NCI-H2196 treated with DMSO at 0.1 percent for 48 hours (cell line): ENCODE measurements around the gene ITPR2.
"Not testable (repeated sequence)": the region's sequence is repeated elsewhere in the genome, so short reads cannot be mapped to it uniquely, and the experiment has no call there.

Experiments used
- DNase-seq: peaks from one replicate; lab custom pipeline; 2025; ENCODE audit not compliant: unreplicated experiment; lab: John Stamatoyannopoulos, UW

The ITPR2 gene

DNA sequence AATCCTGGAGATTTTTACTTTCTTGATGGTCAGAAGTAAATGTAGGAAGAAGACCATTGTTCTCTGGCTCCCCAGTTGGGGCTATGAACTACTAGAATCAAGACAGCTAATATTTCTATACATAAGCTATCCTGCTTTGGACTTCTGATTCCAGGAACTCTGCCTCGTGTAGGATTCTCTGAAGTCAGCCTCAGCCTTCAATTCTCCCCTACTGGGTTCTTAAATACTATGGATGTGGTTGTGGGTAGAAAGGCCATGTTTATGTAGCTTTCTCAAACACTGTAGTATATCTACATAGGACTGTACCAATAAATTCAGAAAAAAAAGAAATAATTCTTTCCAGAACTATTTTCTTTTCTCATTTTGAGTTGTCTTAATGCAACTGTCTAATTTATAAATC, 302.5 kb downstream of the ITPR2 start:
- DNase-seq = no peak

DNA sequence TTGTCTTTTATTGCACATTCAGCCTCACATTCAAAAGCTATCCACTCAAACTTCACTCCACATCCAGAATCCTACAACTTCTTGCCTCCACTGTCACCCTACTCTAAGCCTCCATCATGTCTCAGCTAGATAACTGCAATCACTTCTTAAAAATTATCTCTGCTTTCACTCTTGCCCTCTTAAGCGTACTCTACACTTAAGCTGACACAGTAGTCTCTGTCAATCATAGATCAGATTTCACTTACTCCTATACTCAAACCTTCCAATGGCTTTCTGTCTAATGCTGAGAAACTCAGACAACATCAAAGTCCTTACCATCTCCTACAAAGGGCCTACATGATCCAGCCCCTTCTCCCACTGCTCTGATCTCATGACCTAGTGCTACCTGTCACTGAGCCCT, 304.1 kb downstream of the ITPR2 start:
- no peak for DNase-seq

DNA sequence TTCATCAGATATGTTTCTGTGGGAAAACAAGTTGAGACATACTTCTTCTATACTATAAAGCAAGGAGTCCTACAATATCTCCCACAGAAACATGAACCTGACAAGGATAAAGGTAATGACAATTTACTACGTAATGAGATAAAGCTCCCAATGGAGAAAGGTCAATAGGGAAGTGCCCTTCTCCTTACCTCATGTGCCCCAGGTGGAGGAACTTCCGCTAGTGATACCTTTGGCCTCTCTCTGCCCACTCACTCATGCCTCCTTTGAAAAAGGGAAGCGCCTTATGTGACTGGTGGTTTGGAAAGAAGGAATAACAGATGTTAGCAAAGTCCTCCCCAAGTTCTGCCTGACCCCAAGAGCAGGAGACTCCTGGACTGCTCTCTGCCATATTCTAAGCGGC, 305.3 kb downstream of the ITPR2 start:
- DNase-seq = no peak

DNA sequence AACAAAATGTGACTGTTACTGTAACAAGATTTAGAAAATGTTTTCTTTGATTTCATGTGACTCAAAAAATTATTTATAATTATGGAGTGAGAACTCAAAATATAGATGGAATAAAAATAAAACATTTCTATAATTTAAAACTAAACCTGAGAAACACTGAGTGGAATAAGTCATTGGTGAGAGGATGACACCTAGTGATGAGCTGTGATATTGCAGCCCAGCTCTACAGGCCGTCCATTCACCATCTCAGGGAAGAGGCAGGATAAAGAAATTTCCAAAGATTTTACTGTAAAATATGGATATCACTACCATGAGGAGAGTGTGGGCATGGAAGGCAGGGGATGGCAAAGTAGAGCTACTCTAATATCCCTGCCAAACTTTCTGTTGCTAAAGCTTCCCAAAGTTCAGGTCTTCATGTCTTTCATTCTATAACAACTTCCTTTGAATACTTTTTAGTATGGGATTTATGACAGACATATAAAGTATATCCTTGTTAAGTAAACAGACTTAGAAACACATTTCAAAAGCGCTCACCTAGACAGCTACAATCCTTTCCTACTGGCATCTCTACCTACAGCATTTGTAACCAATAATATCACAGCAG, 308.0 kb downstream of the ITPR2 start:
- no peak for DNase-seq

DNA sequence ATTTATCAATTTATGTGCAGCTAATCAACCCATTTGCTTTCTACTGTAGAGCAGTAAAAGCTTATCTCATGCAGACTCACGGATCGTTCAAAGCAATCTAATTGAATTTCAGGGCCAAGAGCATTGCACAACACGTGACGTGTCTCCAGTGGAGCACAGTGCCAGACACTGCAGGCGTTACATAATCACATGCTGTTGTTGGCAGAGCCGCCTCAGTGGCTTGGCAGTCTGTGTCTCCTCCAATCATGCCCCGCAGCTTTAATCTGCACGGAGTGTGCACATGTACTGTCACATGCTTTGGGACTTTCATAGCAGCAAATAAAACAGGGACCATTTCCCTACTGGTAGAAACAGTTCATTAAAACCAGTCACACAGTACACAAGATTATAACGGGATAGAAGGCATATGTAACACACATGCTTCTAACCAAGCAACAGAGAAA, 309.3 kb downstream of the ITPR2 start:
- DNase-seq = peak; percentile 93

DNA sequence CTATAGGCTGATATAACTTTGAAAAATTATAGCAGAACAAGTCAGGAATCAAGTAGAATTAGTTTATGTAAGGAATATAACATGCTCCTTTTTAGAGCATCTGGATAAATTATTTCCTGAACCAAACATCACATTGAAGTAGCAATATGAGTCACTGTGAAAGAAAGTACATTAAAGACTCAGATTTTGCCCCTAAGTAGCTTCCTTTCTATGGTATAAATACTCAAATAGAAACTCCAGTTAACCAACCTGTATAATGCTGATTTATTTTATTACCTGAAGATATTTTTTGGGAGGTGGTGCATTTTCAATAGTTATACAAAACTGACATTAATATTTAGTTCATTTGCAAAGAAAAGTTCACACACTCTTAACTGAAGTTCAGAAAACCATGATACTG, 312.1 kb downstream of the ITPR2 start:
- DNase-seq = no peak

DNA sequence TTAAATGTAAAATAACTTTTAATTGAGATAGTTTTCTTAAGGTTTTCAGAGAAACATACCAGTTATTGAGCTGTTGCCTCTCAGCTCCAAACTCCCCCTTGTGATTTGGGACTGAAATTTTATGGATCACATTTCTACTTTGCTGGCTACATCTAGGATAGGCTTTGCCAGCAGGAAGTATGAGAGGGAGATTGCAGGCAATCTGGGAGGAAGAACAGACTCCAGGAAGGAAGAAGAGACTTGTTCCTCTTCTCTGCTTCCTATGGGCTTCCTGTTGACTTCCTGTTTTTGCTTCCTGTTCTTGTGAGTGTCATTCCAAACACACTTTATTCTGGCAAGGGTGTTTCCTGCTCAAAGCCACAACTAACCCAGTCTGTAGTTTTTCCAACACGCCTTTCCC, 312.9 kb downstream of the ITPR2 start:
- DNase-seq = no peak

DNA sequence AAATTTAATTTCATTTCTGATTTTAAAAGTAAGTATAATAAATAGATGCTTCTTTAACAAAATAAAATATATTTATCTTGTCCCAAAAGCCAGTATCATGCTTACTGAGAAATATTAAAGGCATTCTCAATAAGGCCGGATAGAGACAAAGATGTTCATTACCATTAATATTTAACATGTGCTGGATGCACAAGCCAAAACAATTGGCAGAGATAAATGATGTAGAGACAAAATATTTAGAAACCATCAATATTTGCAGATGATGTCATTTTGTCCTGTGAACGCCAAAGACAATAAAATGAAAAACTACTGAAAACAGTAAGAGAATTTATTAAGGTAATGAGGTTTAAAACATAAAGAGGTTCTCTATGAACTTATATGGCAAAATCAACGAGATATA, 313.5 kb downstream of the ITPR2 start:
- no peak for DNase-seq

DNA sequence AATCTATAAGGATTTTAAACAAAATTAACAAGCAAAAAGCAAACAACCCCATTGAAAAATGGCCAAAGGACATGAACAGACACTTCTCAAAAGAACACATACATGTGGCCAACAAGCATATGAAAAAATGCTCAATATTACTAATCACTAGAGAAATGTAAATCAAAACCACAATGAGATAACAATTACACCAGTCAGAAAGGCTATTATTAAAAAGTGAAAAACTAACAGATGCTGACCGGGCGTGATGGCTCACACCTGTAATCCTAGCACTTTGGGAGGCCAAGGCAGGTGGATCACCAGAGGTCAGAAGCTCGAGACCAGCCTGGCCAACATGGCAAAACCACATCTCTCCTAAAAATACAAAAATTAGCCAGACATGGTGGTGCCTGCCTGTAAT, 315.7 kb downstream of the ITPR2 start:
- not testable (repeated sequence) for DNase-seq

DNA sequence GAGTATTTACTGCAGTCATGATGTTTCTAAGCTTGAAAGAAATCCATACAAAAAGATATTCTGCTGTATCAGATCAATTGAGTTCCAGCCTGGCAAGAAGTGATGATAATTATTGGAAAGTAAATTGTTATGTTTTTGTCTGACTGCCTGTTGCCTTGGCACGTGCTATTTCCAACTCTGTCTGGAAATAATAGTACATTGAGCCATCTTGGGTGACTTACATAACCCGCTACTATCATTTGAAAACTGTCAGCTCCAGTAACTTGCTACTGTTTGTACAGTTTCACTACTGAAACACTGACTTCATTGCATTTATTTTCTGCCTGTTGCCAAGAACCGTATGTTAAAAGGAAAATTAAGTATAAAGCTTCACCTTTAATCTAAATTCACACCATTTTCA, 318.6 kb downstream of the ITPR2 start:
- DNase-seq = no peak

DNA sequence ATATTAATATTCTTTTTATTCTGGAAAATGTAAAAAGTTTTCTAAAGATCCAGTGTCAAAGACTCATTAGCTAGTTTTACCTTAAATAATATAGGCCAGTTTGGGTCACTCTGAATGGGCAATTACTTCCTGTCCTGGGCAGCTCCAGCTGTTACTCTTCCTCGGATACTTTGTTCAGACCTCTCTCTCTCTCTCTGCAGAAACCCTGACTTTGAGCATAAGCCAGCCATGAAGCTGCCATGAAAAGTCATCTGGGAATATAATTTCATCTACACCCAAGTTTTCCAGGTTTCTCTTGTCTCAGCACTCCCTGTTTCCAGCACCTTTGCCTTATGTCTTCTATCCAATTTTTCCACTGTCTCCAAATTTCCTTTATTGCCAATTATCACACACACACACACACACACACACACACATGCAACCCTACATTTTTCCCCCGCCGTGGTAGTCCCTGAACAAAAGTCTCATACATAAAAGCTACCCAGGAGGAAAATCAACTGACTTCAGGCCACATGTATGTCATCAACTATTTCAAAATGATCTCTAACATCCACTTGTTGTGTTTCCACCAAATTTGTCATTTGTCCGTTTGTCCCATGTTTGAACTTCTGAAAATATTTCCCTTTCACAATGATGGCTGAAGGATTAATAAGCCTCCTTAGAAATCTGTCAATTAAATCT, 319.5 kb downstream of the ITPR2 start:
- DNase-seq = no peak

DNA sequence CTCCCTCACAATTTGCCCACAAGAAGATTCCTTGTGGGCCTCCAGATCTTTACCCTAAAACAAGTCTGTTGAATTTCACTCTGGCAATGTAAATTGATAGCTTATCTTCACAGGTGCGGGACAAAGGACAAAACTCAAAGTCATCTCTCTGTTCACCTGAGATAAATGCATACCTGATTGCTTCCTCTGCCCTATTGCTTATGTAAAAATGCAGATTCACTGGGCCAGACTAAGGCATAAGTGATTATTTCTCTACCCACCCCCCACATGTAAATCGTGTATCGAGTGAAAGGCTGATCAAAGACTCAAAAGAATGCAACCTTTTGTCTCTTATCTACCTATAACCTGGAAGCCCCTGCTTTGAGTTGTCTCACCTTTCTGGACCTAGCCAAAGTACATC, 320.8 kb downstream of the ITPR2 start:
- DNase-seq = no peak

DNA sequence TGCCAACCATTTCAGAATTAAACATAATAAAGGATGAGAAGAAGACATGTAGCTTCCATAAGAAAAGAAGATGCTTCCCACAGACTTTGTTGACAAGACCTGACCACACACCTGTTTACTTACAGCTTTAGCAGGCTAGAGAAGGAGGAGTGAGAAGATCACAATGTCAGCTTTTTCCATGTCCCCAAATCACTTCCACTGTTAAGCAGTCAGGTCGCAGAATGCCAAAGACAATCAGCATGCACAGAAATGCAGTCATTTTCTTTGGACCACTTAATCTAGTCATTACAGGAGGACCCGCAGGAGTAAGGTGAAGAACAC, 322.7 kb downstream of the ITPR2 start:
- DNase-seq = no peak

DNA sequence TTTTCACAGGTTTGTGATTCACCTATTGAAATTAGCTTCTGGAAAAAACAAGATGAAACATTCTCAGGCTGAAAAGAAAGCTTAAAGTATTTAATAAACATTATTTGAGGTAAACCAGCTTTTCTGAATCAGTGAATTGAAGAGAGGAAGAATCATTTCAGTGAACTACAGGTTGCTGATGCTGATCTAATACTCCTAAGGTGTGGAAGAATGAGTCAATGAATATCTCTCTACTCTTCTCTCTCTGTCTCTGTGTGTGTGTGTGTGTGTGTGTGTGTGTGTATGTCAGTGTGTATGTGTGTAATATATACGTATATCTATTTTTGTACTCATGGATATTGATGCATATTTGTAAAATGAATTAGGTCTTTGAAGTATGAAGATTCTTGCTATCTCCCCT, 325.4 kb downstream of the ITPR2 start:
- no peak for DNase-seq

DNA sequence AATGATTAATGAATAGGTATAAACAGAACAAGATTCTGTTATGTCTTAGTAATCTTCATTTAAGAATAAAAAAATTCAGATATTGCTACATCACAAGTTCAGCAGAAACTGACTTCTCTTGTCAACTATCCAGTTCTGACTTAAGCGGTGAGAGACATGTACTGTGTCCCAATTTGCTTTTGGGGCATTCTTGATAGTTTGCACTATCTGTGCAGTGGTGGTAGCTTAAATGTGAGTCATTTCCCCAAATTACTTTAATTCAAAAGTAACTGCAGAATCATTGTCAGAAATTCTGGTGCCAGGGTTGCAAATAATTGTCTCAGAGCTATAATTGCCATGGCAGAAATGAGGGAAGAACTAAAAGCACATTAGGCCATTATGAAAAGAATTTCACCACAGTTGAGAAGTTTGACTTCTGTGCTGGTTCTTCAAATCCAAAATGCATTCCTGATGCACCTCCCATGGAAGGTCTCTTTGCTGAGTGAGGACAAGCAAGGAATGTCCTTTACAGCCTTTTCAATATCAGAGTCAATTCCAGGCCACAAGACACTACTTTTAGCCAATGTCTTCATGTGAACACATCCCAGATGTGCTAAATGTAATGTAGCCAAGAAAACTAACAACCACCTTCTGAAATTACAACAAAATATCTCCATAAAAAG, 332.9 kb downstream of the ITPR2 start:
- no peak for DNase-seq

DNA sequence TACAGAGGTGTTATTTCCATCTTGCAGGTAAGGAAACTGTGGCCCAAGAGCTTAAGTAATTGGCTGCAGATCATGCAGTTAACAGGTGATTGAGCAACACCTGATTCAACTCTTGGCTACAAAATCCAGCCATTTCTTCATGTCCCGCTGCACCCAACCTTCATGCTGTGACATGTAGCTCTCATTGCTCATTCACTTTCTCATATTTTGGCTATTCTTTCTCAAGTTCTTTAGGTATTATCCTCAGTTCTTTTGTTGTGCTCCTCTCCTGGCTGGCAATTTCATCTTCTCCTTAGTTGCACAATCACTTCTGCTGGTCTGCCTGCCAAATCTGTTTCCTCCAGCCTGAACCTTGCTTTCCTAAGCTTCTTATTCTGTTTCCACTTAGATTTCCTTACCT, 336.8 kb downstream of the ITPR2 start:
- no peak for DNase-seq

DNA sequence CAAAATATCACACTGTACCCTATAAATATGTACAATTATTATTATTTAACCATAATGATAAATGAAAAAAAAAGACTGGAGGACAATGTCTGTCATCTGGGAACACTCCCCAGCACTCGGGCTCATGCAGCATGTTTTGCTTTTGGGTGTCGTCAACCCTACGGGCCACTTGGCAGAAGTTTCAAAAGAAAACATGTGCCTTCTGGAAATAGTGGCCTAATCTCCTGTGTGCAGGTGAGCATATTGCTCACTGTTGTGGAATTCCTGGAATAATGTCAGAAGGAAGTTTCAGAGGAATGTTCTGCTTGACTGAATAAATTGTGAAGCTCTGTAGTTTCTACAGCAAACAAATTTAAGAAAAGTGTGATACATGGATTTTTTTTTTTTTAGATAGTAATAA, 339.3 kb downstream of the ITPR2 start:
- DNase-seq = no peak

DNA sequence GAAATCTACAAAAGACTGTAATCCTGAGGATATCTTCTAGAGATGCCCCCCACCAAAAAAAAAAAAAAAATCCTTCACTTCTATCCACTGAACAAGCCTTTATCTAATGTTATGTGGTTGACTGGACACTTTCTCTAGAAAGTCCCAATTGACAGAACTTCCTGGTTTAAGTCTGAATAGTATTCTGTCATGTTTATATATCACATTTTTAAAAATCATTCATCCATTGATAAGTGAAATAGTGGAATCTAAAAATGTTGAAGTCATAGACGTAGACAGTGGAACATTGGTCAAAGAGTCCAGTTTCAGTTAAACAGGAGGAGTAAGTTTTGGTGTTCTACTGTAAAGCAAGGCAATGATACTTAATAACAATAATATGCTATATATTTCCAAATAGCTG, 340.6 kb downstream of the ITPR2 start:
- no peak for DNase-seq

DNA sequence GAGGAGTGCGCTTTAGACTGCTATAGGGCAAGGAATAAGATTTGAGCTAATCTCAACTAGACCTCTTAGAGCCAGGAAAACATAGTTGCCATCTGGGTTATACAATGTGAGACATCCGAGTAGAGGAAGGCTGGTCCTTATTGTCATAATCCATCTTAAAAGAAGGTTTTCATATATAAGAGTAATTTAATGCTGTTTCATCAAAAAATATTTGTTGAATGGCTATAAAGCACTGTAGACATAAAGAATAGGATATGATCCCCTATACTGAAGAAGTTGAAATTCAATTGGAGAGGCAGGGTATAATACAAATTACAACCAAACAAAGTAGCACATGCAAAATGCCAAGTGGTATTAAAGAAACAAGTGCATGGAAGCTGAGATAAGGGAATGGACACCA, 343.1 kb downstream of the ITPR2 start:
- DNase-seq = no peak

DNA sequence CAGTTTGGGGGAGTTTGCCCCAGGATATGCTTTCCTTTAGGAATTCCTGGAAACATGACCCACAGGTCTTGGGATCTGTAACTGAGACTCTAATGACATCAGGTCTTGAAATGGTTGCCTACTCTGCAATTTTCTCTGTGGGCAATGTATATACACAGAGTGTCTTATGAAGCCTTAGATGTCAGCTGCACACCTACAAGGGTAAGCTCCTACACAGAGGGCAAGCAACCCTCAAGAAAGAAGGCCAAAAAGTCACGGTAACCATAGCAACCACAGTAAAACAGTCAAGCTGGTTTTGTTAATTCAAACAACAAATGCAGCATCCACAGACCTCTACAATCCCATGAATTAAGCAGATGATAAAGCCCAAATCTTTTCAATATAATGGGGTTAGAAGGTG, 344.6 kb downstream of the ITPR2 start:
- DNase-seq = no peak

DNA sequence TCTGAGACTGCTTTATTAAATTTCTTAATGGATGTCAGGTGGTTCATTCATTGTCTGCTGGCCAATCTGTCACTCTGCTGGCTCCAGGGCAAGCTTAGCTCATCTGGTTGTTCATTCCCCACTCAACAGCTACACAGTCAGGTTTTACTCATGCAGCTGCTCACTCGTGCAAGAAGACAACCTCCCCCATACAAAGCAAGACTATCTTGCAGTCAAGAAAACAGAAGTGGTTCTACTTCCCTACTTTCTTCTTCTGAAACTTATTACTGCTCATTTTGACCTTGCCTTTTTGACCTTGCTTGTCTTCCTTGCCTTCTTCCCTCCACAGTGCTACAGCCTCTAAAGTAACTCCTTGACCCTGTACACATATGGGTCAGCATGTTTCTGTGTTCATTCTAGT, 359.7 kb downstream of the ITPR2 start:
- DNase-seq = no peak

DNA sequence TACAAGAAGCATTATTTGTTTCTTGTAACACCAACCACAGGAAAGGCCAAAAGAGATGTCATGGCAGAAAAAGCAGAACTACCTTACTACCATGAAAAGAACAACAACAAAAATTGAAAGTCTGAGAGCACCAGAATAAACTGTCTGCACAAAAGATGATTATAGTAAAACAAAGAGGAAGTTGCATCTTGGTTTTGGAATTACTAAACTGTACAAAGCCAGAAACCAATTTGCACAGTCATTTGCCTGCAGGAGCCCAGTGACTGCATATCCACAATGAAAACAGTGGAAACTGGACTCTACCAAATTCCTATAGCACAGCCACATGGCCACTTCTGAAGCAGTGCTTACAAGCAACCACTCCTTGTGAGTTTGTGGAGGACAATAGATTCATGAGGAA, 361.4 kb downstream of the ITPR2 start:
- no peak for DNase-seq
